Activated CD8-positive, alpha-beta T cell treated with anti-CD3 and anti-CD28 coated beads for 36 hours (primary cell): ENCODE data around the gene ERBIN. TPM values are rescaled to one million over a fixed set of nuclear protein-coding genes. Genes with fewer than 3 reads are reported as not detected.

Experiments
- ATAC-seq: fragments of 200-7000 bp; cut with Tn5 transposase; one replicate; pipeline ENCODE4 v1.10.0; 2021; ENCODE audit warnings: mild to moderate bottlenecking, moderate library complexity
- CTCF ChIA-PET: fragments of 350-600 bp; sonication (Branson Sonifier 250); formaldehyde crosslinking; loops from one replicate; lab custom pipeline; 2021; ENCODE audit warnings: antibody characterized with exemption; lab: Charles Lee
- POLR2A ChIA-PET: fragments of 350-600 bp; sonication (Branson Sonifier 250); formaldehyde crosslinking; loops from one replicate; lab custom pipeline; 2021; ENCODE audit warnings: antibody characterized with exemption; lab: Charles Lee
- DNase-seq: peaks from one replicate; pipeline ENCODE4 v3.0.0-alpha.2; 2020
- H3K27ac Mint-ChIP-seq: one replicate; pipeline ENCODE4 v1.8.0; 2021; ENCODE audit warnings: mild to moderate bottlenecking, mixed read lengths
- H3K27me3 Mint-ChIP-seq: one replicate; pipeline ENCODE4 v1.8.0; 2021; ENCODE audit warnings: mixed read lengths
- H3K36me3 Mint-ChIP-seq: one replicate; pipeline ENCODE4 v1.8.0; 2021; ENCODE audit warnings: low read depth, mixed read lengths
- H3K4me1 Mint-ChIP-seq: one replicate; pipeline ENCODE4 v1.8.0; 2021; ENCODE audit warnings: low read depth, mixed read lengths
- H3K4me3 Mint-ChIP-seq: one replicate; pipeline ENCODE4 v1.8.0; 2021; ENCODE audit warnings: mild to moderate bottlenecking, moderate library complexity, mixed read lengths
- H3K9me3 Mint-ChIP-seq: one replicate; pipeline ENCODE4 v1.8.0; 2021; ENCODE audit warnings: mixed read lengths
- intact Hi-C: fragments of 100-400 bp; cut with micrococcal nuclease; formaldehyde crosslinking; loops from one replicate; pipeline ENCODE4 v1.10.0; 2022
- total RNA-seq, 2 experiments: library from RNA; stranded (reverse); gene quantifications; one replicate each; pipeline ENCODE4 v1.2.3, GENCODE V29; 2021
- TF ChIP-seq, protein P1 (sequence below): fragments of 200-600 bp; IDR thresholded peaks from one replicate; pipeline ENCODE4 v1.8.0; 2022; ENCODE audit warnings: antibody characterized with exemption, mild to moderate bottlenecking

The ERBIN gene
- total RNA-seq, 2 experiments from 2014 or later, result 35.1 to 38.3 TPM

DNA sequence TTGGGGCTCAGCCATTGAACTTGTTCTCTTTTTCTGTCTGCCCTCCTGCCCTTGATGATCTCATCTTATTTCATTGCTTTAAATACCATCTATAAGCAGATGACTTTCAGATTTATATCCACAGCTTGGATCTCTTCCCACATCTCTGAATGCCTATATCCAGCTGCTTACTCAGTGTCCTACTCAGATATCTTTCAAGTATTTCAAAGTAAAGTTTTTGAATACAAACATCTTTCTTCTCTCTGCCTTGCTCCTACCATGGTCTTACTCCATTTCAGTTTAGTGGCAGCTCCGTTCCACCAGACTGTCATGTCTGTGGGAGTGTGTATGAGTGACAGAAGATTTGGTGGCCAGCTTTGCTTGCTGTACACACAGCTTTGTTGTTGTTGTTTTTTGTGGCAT lies 59.7 kb downstream of the ERBIN start:
- Mint-ChIP-seq H3K9me3 (no peaks in the 10 kb centered on the region), H3K27me3 (no peaks in the 10 kb centered on the region), H3K4me3 (no peak overlapping the region), H3K4me1 (peaks cover 48% of the 10 kb centered on the region), H3K36me3 (peaks cover 5% of the 10 kb centered on the region), H3K27ac (no peak overlapping the region)
- TF ChIP-seq, protein P1, sequence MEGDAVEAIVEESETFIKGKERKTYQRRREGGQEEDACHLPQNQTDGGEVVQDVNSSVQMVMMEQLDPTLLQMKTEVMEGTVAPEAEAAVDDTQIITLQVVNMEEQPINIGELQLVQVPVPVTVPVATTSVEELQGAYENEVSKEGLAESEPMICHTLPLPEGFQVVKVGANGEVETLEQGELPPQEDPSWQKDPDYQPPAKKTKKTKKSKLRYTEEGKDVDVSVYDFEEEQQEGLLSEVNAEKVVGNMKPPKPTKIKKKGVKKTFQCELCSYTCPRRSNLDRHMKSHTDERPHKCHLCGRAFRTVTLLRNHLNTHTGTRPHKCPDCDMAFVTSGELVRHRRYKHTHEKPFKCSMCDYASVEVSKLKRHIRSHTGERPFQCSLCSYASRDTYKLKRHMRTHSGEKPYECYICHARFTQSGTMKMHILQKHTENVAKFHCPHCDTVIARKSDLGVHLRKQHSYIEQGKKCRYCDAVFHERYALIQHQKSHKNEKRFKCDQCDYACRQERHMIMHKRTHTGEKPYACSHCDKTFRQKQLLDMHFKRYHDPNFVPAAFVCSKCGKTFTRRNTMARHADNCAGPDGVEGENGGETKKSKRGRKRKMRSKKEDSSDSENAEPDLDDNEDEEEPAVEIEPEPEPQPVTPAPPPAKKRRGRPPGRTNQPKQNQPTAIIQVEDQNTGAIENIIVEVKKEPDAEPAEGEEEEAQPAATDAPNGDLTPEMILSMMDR, result no peak
- ATAC-seq, result no peak
- no peak for DNase-seq
- CTCF ChIA-PET, result interaction anchor here (1.5 kb wide), 1 partner anchor 17 kb away, joined by 4 read pairs; no protein-coding TSS in a partner anchor
- intact Hi-C loops, result no loop called here
- POLR2A ChIA-PET, result no interaction called here

DNA sequence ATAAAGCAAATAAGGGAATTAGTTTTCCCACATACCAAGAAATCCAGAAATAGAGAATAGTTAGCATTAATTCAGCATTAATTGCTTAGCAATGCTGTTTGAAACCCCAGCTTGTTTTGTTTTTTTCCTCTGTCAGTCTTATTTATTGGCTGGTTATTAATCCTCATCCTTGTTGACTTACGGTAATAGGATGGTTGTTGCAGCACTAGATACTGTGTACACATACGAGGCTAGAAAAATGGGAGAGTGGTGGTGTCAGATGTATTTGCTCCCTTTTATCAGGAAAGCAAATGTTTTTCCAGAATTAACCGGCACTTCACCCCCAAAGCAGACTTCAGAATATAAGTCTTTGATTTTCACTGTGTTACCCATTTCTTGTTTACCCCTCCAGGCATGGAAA lies 60.4 kb downstream of the ERBIN start:
- TF ChIP-seq, protein P1, result no peak
- peaks cover 41% of the 10 kb centered on the region for H3K4me1 Mint-ChIP-seq
- peaks cover 5% of the 10 kb centered on the region for H3K36me3 Mint-ChIP-seq
- ATAC-seq (no peak), DNase-seq (no peak)
- no peaks in the 10 kb centered on the region for H3K27me3 Mint-ChIP-seq
- no peak overlapping the region for H3K4me3 Mint-ChIP-seq
- POLR2A ChIA-PET, result no interaction called here
- intact Hi-C loops, result no loop called here
- CTCF ChIA-PET, result interaction anchor here (1.5 kb wide), 1 partner anchor 18 kb away, joined by 4 read pairs; no protein-coding TSS in a partner anchor
- H3K27ac Mint-ChIP-seq, result peak overlapping the region; percentile 20
- H3K9me3 Mint-ChIP-seq, result no peaks in the 10 kb centered on the region

DNA sequence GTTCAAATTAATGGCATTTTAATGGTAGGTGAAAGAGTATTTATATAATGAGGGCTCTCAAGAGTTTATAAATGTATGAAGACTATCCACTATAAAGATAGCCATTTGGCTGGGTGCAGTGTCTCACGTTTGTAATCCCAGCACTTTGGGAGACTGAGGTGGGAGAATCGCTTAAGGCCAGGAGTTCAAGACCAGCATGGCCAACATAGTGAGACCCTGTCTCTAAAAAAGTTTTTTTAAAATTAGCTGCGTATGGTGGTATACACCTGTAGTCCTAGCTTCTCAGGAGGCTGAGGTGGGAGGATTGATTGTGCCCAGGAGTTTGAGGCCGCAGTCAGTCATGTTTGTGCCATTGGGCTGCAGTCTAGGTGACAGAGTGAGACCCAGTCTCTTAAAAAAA lies 61.6 kb downstream of the ERBIN start:
- Mint-ChIP-seq H3K36me3 (peaks cover 5% of the 10 kb centered on the region), H3K27me3 (no peaks in the 10 kb centered on the region), H3K9me3 (no peaks in the 10 kb centered on the region), H3K4me1 (peaks cover 30% of the 10 kb centered on the region), H3K27ac (no peak overlapping the region), H3K4me3 (no peak overlapping the region)
- intact Hi-C loops, result no loop called here
- CTCF ChIA-PET, result no interaction called here
- no peak for DNase-seq
- no peak for ATAC-seq
- POLR2A ChIA-PET, result no interaction called here
- TF ChIP-seq, protein P1, result no peak

DNA sequence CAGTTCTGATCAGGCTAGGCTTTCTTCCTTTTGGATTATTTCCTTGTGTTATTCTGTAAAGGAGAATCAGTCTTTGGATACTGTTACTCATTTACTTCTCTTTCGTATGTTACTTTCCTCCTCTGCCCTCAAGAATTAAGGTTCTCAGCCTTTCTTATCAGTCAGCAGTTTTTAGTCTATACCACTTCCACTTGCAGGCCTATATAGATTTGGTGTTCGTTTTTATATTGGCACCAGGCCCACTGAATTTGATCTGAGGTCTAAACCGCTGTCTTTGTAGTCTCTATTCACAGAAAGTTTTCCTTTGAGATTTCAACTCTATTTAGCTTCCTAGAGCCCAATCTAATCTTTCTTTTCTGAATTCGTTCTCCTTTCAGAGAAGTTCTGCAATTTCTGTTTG lies 62.8 kb downstream of the ERBIN start:
- intact Hi-C loops, result no loop called here
- ChIA-PET CTCF (no interaction called here), POLR2A (no interaction called here)
- no peak for DNase-seq
- H3K4me3 Mint-ChIP-seq, result no peak overlapping the region
- peaks cover 31% of the 10 kb centered on the region for H3K4me1 Mint-ChIP-seq
- no peaks in the 10 kb centered on the region for H3K27me3 Mint-ChIP-seq
- H3K9me3 Mint-ChIP-seq, result no peaks in the 10 kb centered on the region
- TF ChIP-seq, protein P1, result no peak
- H3K36me3 Mint-ChIP-seq, result peaks cover 5% of the 10 kb centered on the region
- peak overlapping the region; percentile 37 for H3K27ac Mint-ChIP-seq
- no peak for ATAC-seq

DNA sequence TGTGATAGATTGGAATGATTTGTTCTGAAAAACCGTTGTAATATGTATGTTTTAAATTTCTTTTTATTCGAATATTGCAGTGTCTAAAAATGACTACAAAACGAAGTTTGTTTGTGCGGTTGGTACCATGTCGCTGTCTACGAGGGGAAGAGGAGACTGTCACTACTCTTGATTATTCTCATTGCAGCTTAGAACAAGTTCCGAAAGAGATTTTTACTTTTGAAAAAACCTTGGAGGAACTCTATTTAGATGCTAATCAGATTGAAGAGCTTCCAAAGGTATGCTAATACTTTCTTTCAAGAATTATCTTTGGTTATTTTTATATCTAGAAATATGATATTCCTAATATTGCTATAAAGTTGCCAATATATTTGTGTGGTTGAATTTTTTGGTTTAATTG lies 66.3 kb downstream of the ERBIN start:
- ChIA-PET POLR2A (no interaction called here), CTCF (no interaction called here)
- Mint-ChIP-seq H3K27ac (no peak overlapping the region), H3K9me3 (no peaks in the 10 kb centered on the region), H3K4me3 (no peak overlapping the region), H3K4me1 (peaks cover 24% of the 10 kb centered on the region), H3K27me3 (no peaks in the 10 kb centered on the region), H3K36me3 (peaks cover 15% of the 10 kb centered on the region)
- no peak for ATAC-seq
- DNase-seq, result no peak
- intact Hi-C loops, result no loop called here
- TF ChIP-seq, protein P1, result no peak
